Thyroid gland (tissue), 4 donors: ENCODE data around the gene ADAMTS4. TPM values are rescaled to one million over a fixed set of nuclear protein-coding genes. Genes with fewer than 3 reads are reported as not detected.
A peak's percentile ranks its signal among the peaks of the same experiment; 100 is the strongest.

Experiments
- DNase-seq, 2 donors: peaks; one replicate each; pipeline ENCODE4 v3.0.0-alpha.2; 2019
- H3K27ac ChIP-seq, 3 donors: fragments of 200-600 bp; sonication (generic); 1 replicate in 2 of 3; 2 replicates in 1 of 3; pipeline ENCODE4 v1.5.1; 2016 to 2019; ENCODE audit warnings: mild to moderate bottlenecking in 1 of 3, moderate library complexity in 1 of 3
- H3K27me3 ChIP-seq: fragments of 200-600 bp; sonication (generic); one replicate; pipeline ENCODE4 v1.5.1; 2019
- H3K36me3 ChIP-seq, 2 donors: fragments of 200-600 bp; sonication (generic); one replicate each; pipeline ENCODE4 v1.5.1; 2016 to 2019
- H3K4me1 ChIP-seq, 2 donors: fragments of 200-600 bp; sonication (generic); one replicate each; pipeline ENCODE4 v1.5.1; 2017 to 2019
- H3K4me3 ChIP-seq, 3 donors: fragments of 200-600 bp; sonication (generic); replicated peaks in 1 of 3; 1 replicate in 2 of 3; 2 replicates in 1 of 3; pipeline ENCODE4 v1.5.1; 2016; ENCODE audit warnings: mild to moderate bottlenecking in 1 of 3
- H3K9me3 ChIP-seq: fragments of 200-600 bp; sonication (generic); one replicate; pipeline ENCODE4 v1.5.1; 2017
- POLR2A ChIP-seq, 2 donors: fragments of 450-650 bp; IDR thresholded peaks; one replicate each; pipeline ENCODE4 v1.6.1; 2017; ENCODE audit warnings: antibody characterized with exemption in 2 of 2, mild to moderate bottlenecking in 2 of 2, moderate library complexity in 1 of 2
- WGBS, 2 donors: methylation state at CpG; one replicate each; pipeline ENCODE4 v1.1.5; 2017; 5-methylcytosine and 5-hydroxymethylcytosine counted together
- intact Hi-C: fragments of 100-400 bp; cut with DNase I; formaldehyde crosslinking; loops from one replicate; pipeline ENCODE4 v1.15.1; 2023
- total RNA-seq, 4 donors: library from RNA; depleted of rRNA; stranded (reverse); fragments of >200 nt; gene quantifications; one replicate each; pipeline ENCODE4 v1.2.3, GENCODE V29; 2016
- TF ChIP-seq, protein P1 (sequence below), 6 experiments: fragments of 200-600 bp in 3 of 6; fragments of 450-650 bp in 3 of 6; sonication (generic) in 3 of 6; IDR thresholded peaks; one replicate each; pipeline ENCODE4 v1.5.1; 2016 to 2019; ENCODE audit warnings: antibody characterized with exemption in 6 of 6, mild to moderate bottlenecking in 2 of 6, inconsistent platforms in 1 of 6, moderate library complexity in 1 of 6

Gene ADAMTS4
- total RNA-seq, 4 donors from 2014 or later = 4.6 to 24.4 (median 9.4) TPM

DNA sequence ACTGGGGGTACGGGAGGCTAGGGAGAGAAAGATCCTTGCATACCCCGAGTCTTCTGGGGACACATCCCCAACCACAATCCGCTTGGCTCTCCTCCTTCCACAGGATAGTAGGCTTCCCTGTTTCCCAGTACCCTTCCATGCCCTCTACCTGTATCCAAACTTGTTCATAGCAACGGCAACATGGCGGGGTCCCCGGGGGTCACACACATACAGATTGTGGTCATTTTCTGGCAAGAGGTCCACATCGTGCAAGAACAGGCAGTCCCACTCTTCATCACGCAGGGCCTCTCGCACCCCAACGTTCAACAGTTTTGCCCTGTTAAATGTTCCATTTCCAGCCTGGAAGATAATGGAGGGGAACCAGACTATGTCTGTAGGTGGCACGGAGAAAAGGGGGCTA, 25.1 kb downstream of the ADAMTS4 start:
- TF ChIP-seq, protein P1, sequence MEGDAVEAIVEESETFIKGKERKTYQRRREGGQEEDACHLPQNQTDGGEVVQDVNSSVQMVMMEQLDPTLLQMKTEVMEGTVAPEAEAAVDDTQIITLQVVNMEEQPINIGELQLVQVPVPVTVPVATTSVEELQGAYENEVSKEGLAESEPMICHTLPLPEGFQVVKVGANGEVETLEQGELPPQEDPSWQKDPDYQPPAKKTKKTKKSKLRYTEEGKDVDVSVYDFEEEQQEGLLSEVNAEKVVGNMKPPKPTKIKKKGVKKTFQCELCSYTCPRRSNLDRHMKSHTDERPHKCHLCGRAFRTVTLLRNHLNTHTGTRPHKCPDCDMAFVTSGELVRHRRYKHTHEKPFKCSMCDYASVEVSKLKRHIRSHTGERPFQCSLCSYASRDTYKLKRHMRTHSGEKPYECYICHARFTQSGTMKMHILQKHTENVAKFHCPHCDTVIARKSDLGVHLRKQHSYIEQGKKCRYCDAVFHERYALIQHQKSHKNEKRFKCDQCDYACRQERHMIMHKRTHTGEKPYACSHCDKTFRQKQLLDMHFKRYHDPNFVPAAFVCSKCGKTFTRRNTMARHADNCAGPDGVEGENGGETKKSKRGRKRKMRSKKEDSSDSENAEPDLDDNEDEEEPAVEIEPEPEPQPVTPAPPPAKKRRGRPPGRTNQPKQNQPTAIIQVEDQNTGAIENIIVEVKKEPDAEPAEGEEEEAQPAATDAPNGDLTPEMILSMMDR (IDR thresholded peaks at IDR 0.05) = no peak
- no peak for TF ChIP-seq POLR2A (IDR thresholded peaks at IDR 0.05)
- Histone ChIP-seq H3K36me3 (peaks cover 33 to 44% of the 10 kb centered on the region in 2 donors), H3K27ac (peak overlapping the region in 2 of 3 donors; percentile 12 to 49), H3K27me3 (no peaks in the 10 kb centered on the region), H3K4me3 (no peak overlapping the region), H3K9me3 (no peaks in the 10 kb centered on the region), H3K4me1 (peaks cover 8 to 28% of the 10 kb centered on the region in 2 donors)
- no peak for DNase-seq
- WGBS, 2 donors = 96 to 97% methylated on average over 11 of the region's 11 CpGs
- intact Hi-C loops = loop anchor here (10.0 kb wide), 1 partner anchor 51 kb away; the partner anchor contains the start of genes APOA2 and TOMM40L

DNA sequence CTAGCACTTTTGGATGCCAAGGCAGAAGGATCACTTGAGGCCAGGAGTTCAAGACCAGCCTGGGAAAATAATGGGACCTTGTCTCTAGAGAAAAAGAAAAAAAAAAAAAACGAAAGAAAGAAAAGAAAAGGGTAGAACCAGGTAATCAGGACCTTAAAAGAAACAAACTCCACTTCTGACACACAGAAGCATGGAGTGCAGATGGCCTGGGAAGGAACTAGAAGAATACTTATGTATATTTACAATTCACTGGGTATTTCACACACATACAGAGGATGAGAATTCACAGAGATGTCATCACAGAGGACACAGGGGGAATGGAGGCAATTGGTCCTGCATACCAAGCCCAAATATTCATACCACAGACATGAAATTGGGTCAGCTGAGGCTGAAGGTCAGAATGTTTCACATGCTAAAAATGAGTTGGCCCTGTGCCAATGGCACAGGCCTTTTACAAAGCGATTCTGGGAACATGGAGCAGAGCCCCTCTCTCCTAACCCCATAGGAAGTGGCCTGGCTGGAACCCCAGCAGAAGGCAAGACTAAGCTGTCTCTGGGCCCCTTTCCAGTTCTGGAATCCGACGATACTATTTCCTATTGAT, 26.0 kb downstream of the ADAMTS4 start:
- H3K36me3 ChIP-seq = peaks cover 33 to 44% of the 10 kb centered on the region in 2 donors

DNA sequence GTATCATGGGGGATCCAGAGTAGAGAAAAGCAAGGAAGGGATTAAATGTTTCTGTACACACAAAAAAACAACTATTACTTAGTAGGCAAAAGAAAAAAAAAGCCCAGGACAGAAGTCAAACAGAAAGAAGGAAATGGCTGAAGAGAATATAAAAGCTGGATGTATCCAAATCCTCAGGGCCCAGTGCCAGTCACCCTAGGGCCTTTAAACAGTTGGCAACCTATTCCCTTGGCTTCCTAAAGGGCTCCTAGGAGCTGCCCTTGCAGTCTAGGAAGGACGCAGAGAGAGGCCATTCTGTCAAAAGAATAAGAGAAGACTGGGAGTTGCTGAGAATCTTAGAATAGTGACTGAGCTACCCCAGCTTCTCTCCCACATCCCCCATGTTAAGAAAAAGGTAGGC, 26.5 kb downstream of the ADAMTS4 start:
- TF ChIP-seq, protein P1 (IDR thresholded peaks at IDR 0.05) = no peak
- no peak for TF ChIP-seq POLR2A (IDR thresholded peaks at IDR 0.05)
- peaks cover 33 to 44% of the 10 kb centered on the region in 2 donors for H3K36me3 ChIP-seq
- H3K27ac ChIP-seq = peak overlapping the region in 1 of 3 donors; percentile 30
- H3K4me3 ChIP-seq = no peak overlapping the region
- intact Hi-C loops = loop anchor here (10.0 kb wide), 1 partner anchor 52 kb away; the partner anchor contains the start of genes APOA2 and TOMM40L
- WGBS, 2 donors = 82 to 89% methylated on average over 1 of the region's 1 CpG
- peaks cover 8 to 22% of the 10 kb centered on the region in 2 donors for H3K4me1 ChIP-seq
- H3K27me3 ChIP-seq = no peaks in the 10 kb centered on the region
- no peaks in the 10 kb centered on the region for H3K9me3 ChIP-seq
- DNase-seq = no peak

More for the DNA sequence above, 26.0 kb downstream of the ADAMTS4 start:
- peak in 1 of 2 donors; percentile 32 for DNase-seq
- Histone ChIP-seq H3K27ac (peak overlapping the region in 2 of 3 donors; percentile 12 to 49), H3K9me3 (no peaks in the 10 kb centered on the region), H3K4me3 (no peak overlapping the region), H3K4me1 (peaks cover 8 to 25% of the 10 kb centered on the region in 2 donors), H3K27me3 (no peaks in the 10 kb centered on the region)
- intact Hi-C loops = loop anchor here (10.0 kb wide), 1 partner anchor 52 kb away; the partner anchor contains the start of genes APOA2 and TOMM40L
- WGBS, 2 donors = 51 to 77% methylated on average over 4 of the region's 4 CpGs
- TF ChIP-seq, protein P1 (IDR thresholded peaks at IDR 0.05) = no peak
- TF ChIP-seq POLR2A (IDR thresholded peaks at IDR 0.05) = no peak

DNA sequence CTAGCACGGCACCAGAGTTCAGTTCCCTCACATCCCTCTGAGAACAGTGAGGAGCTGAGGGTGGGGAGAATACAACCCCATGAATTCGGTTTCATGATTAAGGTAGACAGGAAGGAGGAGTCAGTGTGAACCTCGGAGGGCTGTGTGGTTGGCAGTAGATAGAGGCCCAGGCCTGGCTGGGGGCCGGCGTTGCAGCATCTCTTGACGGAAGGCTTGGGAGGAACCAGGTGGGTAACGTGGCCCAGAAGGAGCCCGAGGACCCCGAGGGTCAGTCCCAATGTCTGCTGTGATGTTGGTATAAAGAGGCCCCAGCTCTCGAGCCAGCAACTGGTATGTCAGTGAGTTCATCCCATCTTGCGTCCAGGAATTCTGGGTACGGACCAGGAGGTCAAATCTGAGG, 27.2 kb downstream of the ADAMTS4 start:
- Histone ChIP-seq H3K4me3 (no peak overlapping the region), H3K36me3 (peaks cover 33 to 44% of the 10 kb centered on the region in 2 donors), H3K27ac (peak overlapping the region in 1 of 3 donors; percentile 10), H3K4me1 (peaks cover 14 to 28% of the 10 kb centered on the region in 2 donors), H3K9me3 (no peaks in the 10 kb centered on the region), H3K27me3 (no peaks in the 10 kb centered on the region)
- no peak for DNase-seq
- TF ChIP-seq, protein P1 (IDR thresholded peaks at IDR 0.05) = no peak
- TF ChIP-seq POLR2A (IDR thresholded peaks at IDR 0.05) = no peak
- intact Hi-C loops = loop anchor here (10.0 kb wide), 1 partner anchor 53 kb away; the partner anchor contains the start of genes APOA2 and TOMM40L
- WGBS, 2 donors = 89 to 90% methylated on average over 12 of the region's 12 CpGs

DNA sequence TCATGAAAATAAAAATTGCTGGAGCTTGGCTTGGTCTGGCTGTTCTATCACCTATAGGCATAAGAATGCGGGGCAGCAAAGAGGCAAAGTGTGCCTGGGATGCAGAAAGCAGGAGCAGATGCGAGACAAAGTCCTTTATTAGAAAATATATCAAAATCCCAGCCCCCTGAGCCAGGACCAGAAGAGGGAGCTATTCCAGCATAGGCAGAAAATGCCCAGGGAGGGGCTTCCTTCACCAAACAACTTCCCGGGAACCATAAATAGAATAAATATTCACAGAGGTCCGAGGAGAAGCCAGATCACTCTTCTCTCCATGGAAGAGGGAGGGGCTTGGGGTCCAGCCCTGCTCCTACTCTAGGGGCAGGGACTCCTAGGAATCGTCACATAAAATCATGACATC, 27.7 kb downstream of the ADAMTS4 start:
- intact Hi-C loops = loop anchor here (10.0 kb wide), 1 partner anchor 54 kb away; the partner anchor contains the start of genes APOA2 and TOMM40L
- Histone ChIP-seq H3K4me1 (peaks cover 10 to 23% of the 10 kb centered on the region in 2 donors), H3K9me3 (no peaks in the 10 kb centered on the region), H3K36me3 (peaks cover 33 to 44% of the 10 kb centered on the region in 2 donors), H3K4me3 (no peak overlapping the region), H3K27me3 (no peaks in the 10 kb centered on the region), H3K27ac (no peak overlapping the region)
- WGBS, 2 donors = 61 to 79% methylated on average over 5 of the region's 5 CpGs
- TF ChIP-seq, protein P1 (IDR thresholded peaks at IDR 0.05) = no peak
- TF ChIP-seq POLR2A (IDR thresholded peaks at IDR 0.05) = no peak
- no peak for DNase-seq
